Nephron progenitor cell (in vitro differentiated cells): ENCODE data around the gene ALX3.
A peak's percentile ranks its signal among the peaks of the same experiment; 100 is the strongest.

Source experiments
- DNase-seq: peaks from one replicate; pipeline ENCODE4 v3.0.0; 2021
- H3K27ac Mint-ChIP-seq: 2 replicates; pipeline ENCODE4 v1.8.0; 2021; ENCODE audit warnings: mild to moderate bottlenecking, moderate library complexity, mixed read lengths
- H3K27me3 Mint-ChIP-seq: 2 replicates; pipeline ENCODE4 v1.8.0; 2021; ENCODE audit warnings: mild to moderate bottlenecking, low read depth, mixed read lengths; ENCODE audit not compliant: poor library complexity
- H3K36me3 Mint-ChIP-seq: 2 replicates; pipeline ENCODE4 v1.8.0; 2021; ENCODE audit warnings: low read depth, mixed read lengths
- H3K4me1 Mint-ChIP-seq: 2 replicates; pipeline ENCODE4 v1.8.0; 2021; ENCODE audit warnings: mixed read lengths
- H3K4me3 Mint-ChIP-seq: 2 replicates; pipeline ENCODE4 v1.8.0; 2021; ENCODE audit warnings: mild to moderate bottlenecking, moderate library complexity, mixed read lengths
- H3K9me3 Mint-ChIP-seq: 2 replicates; pipeline ENCODE4 v1.8.0; 2021; ENCODE audit warnings: mild to moderate bottlenecking, moderate library complexity, mixed read lengths
- CTCF ChIP-seq: fragments of 200-600 bp; sonication (generic); IDR thresholded peaks from 2 replicates; pipeline ENCODE4 v1.5.0; 2021; ENCODE audit warnings: antibody characterized with exemption

The ALX3 gene

GRCh38 chr1:110043016-110043415, 27.5 kb downstream of the ALX3 start:
- TF ChIP-seq CTCF: no peak
- Mint-ChIP-seq H3K36me3 (peaks cover 90% of the 10 kb centered on the region), H3K27me3 (no peaks in the 10 kb centered on the region), H3K27ac (no peak overlapping the region), H3K9me3 (no peaks in the 10 kb centered on the region), H3K4me1 (peaks cover 7% of the 10 kb centered on the region), H3K4me3 (no peak overlapping the region)
- DNase-seq: no peak

- Mint-ChIP-seq H3K27ac (no peak overlapping the region), H3K27me3 (no peaks in the 10 kb centered on the region), H3K4me3 (no peak overlapping the region), H3K4me1 (peaks cover 25% of the 10 kb centered on the region), H3K36me3 (peaks cover 69% of the 10 kb centered on the region), H3K9me3 (no peaks in the 10 kb centered on the region)
- TF ChIP-seq CTCF: no peak
- no peak for DNase-seq
Observed at GRCh38 chr1:110040548-110040947, 29.9 kb downstream of the ALX3 start.

- Mint-ChIP-seq H3K4me1 (peaks cover 31% of the 10 kb centered on the region), H3K36me3 (peaks cover 60% of the 10 kb centered on the region), H3K4me3 (no peak overlapping the region), H3K27me3 (no peaks in the 10 kb centered on the region), H3K27ac (no peak overlapping the region), H3K9me3 (no peaks in the 10 kb centered on the region)
- DNase-seq: no peak
- no peak for TF ChIP-seq CTCF
Observed at GRCh38 chr1:110039641-110040040, 30.8 kb downstream of the ALX3 start.

GRCh38 chr1:110038271-110038670, 32.2 kb downstream of the ALX3 start:
- TF ChIP-seq CTCF: no peak
- DNase-seq: no peak
- H3K9me3 Mint-ChIP-seq: no peaks in the 10 kb centered on the region
- peaks cover 49% of the 10 kb centered on the region for H3K36me3 Mint-ChIP-seq
- no peak overlapping the region for H3K4me3 Mint-ChIP-seq
- peaks cover 43% of the 10 kb centered on the region for H3K4me1 Mint-ChIP-seq
- no peak overlapping the region for H3K27ac Mint-ChIP-seq
- no peaks in the 10 kb centered on the region for H3K27me3 Mint-ChIP-seq

GRCh38 chr1:110035236-110035752, 35.2 kb downstream of the ALX3 start:
- TF ChIP-seq CTCF: no peak
- no peaks in the 10 kb centered on the region for H3K9me3 Mint-ChIP-seq
- peaks cover 21% of the 10 kb centered on the region for H3K36me3 Mint-ChIP-seq
- H3K4me1 Mint-ChIP-seq: peaks cover 62% of the 10 kb centered on the region
- no peaks in the 10 kb centered on the region for H3K27me3 Mint-ChIP-seq
- H3K4me3 Mint-ChIP-seq: peak overlapping the region; percentile 96
- H3K27ac Mint-ChIP-seq: peak overlapping the region; percentile 84
- DNase-seq: no peak

GRCh38 chr1:110034451-110035235, 35.8 kb downstream of the ALX3 start, which contains the start of gene STRIP1:
Gene STRIP1 (plus strand): TSS chr1:110034624. CDS start chr1:110034638, 14 bp downstream.
- Mint-ChIP-seq H3K36me3 (peaks cover 15% of the 10 kb centered on the region), H3K4me3 (peak within 1 kb of the TSS; percentile 96), H3K9me3 (no peaks in the 10 kb centered on the region), H3K27me3 (no peaks in the 10 kb centered on the region), H3K4me1 (peaks cover 64% of the 10 kb centered on the region), H3K27ac (peak within 1 kb of the TSS; percentile 84)
- TF ChIP-seq CTCF: no peak
- peak; percentile 86 for DNase-seq
